ENCODE results near the gene GABRA4.

GABRA4 gene

GRCh38 chr4:46977245-46977644 lies 16.1 kb downstream of the GABRA4 start:
- no peak for DNase-seq

GRCh38 chr4:46975812-46976553 lies 17.4 kb downstream of the GABRA4 start:
- DNase-seq, result no peak

GRCh38 chr4:46974891-46975543 lies 18.4 kb downstream of the GABRA4 start:
- no peak for DNase-seq

- no peak for DNase-seq
These were observed 24.5 kb downstream of the GABRA4 start for GRCh38 chr4:46968847-46969246.

GRCh38 chr4:46967631-46968030 lies 25.8 kb downstream of the GABRA4 start:
- no peak for DNase-seq

- DNase-seq, result no peak
These were observed 34.5 kb downstream of the GABRA4 start for GRCh38 chr4:46958742-46959488.

- no peak for DNase-seq
These were observed 36.9 kb downstream of the GABRA4 start for GRCh38 chr4:46956451-46956850.

GRCh38 chr4:46955601-46956000 lies 37.8 kb downstream of the GABRA4 start:
- no peak for DNase-seq

- DNase-seq, result no peak
These were observed 38.7 kb downstream of the GABRA4 start for GRCh38 chr4:46954643-46955042.

GRCh38 chr4:46953564-46953963 lies 39.8 kb downstream of the GABRA4 start:
- no peak for DNase-seq

- no peak for DNase-seq
These were observed 40.9 kb downstream of the GABRA4 start for GRCh38 chr4:46952451-46952850.

- DNase-seq, result no peak
These were observed 42.6 kb downstream of the GABRA4 start for GRCh38 chr4:46950826-46951225.

- DNase-seq, result no peak
These were observed 43.6 kb downstream of the GABRA4 start for GRCh38 chr4:46949822-46950221.

- DNase-seq, result no peak
These were observed 45.8 kb downstream of the GABRA4 start for GRCh38 chr4:46947541-46947940.

- DNase-seq, result no peak
These were observed 46.4 kb downstream of the GABRA4 start for GRCh38 chr4:46946919-46947536.

GRCh38 chr4:46945062-46945461 lies 48.3 kb downstream of the GABRA4 start:
- no peak for DNase-seq

- no peak for DNase-seq
These were observed 49.0 kb downstream of the GABRA4 start for GRCh38 chr4:46944345-46944744.

- DNase-seq, result no peak
These were observed 55.9 kb downstream of the GABRA4 start for GRCh38 chr4:46937493-46937892.

GRCh38 chr4:46934726-46935125 lies 58.7 kb downstream of the GABRA4 start:
- DNase-seq, result no peak

- DNase-seq, result no peak
These were observed 59.7 kb downstream of the GABRA4 start for GRCh38 chr4:46933686-46934085.

- peak; percentile 22 for DNase-seq
These were observed 61.4 kb downstream of the GABRA4 start for GRCh38 chr4:46931981-46932380.

- DNase-seq, result no peak
These were observed 62.5 kb downstream of the GABRA4 start for GRCh38 chr4:46930891-46931290.

GRCh38 chr4:46927201-46927600 lies 66.2 kb downstream of the GABRA4 start:
- DNase-seq, result no peak
